NCI-H774 (cell line): Measurements from ENCODE around the gene TMTC3.
"Not testable (repeated sequence)": the region's sequence is repeated elsewhere in the genome, so short reads cannot be mapped to it uniquely, and the experiment has no call there.

Experiments used
- DNase-seq: peaks from one replicate; lab custom pipeline; 2025; lab: John Stamatoyannopoulos, UW

TMTC3 gene

GRCh38 chr12:88141774-88142609 is at the start of gene TMTC3, which contains the start of gene CEP290:
Gene TMTC3 (plus strand): TSS chr12:88142307. CDS start chr12:88148316, 6,009 bp downstream.
Gene CEP290 (minus strand): TSS chr12:88142088. CDS start chr12:88141307, 781 bp downstream.
- peak; percentile 99 for DNase-seq

- DNase-seq, result no peak
Measured at GRCh38 chr12:88092771-88093170, 49.3 kb upstream of the TMTC3 start.

GRCh38 chr12:88093573-88093972 is 48.5 kb upstream of the TMTC3 start:
- DNase-seq, result no peak

GRCh38 chr12:88108021-88108420 is 34.1 kb upstream of the TMTC3 start:
- no peak for DNase-seq

- peak; percentile 66 for DNase-seq
Measured at GRCh38 chr12:88111074-88111652, 30.9 kb upstream of the TMTC3 start.

GRCh38 chr12:88113871-88114270 is 28.2 kb upstream of the TMTC3 start:
- DNase-seq, result no peak

GRCh38 chr12:88122666-88123065 is 19.4 kb upstream of the TMTC3 start:
- no peak for DNase-seq

GRCh38 chr12:88127099-88127498 is 15.0 kb upstream of the TMTC3 start:
- DNase-seq, result no peak

GRCh38 chr12:88127855-88128254 is 14.3 kb upstream of the TMTC3 start:
- DNase-seq, result no peak

GRCh38 chr12:88132392-88132791 is 9.7 kb upstream of the TMTC3 start:
- no peak for DNase-seq

GRCh38 chr12:88133181-88133580 is 8.9 kb upstream of the TMTC3 start:
- DNase-seq, result not testable (repeated sequence)

GRCh38 chr12:88139711-88140110 is 2.4 kb upstream of the TMTC3 start:
- not testable (repeated sequence) for DNase-seq

- DNase-seq, result no peak
Measured at GRCh38 chr12:88141425-88141773, 708 bp upstream of the TMTC3 start.

GRCh38 chr12:88142610-88142991 is 494 bp downstream of the TMTC3 start:
- DNase-seq, result peak; percentile 23

- DNase-seq, result no peak
Measured at GRCh38 chr12:88144037-88144436, 1.9 kb downstream of the TMTC3 start.

GRCh38 chr12:88144546-88145468 is 2.7 kb downstream of the TMTC3 start:
- no peak for DNase-seq

GRCh38 chr12:88145567-88146505 is 3.7 kb downstream of the TMTC3 start:
- DNase-seq, result no peak

- no peak for DNase-seq
Measured at GRCh38 chr12:88150063-88150462, 8.0 kb downstream of the TMTC3 start.

GRCh38 chr12:88153959-88154358 is 11.9 kb downstream of the TMTC3 start:
- DNase-seq, result no peak

- no peak for DNase-seq
Measured at GRCh38 chr12:88156075-88156654, 14.1 kb downstream of the TMTC3 start.

- DNase-seq, result no peak
Measured at GRCh38 chr12:88163371-88163770, 21.3 kb downstream of the TMTC3 start.
